HCEC 1CT (cell line): ENCODE results near the gene C10orf90.

Source experiments
- DNase-seq: peaks from one replicate; pipeline ENCODE4 v3.0.0-alpha.2; 2017

Gene C10orf90

GRCh38 chr10:126671402-126671975 is 996 bp upstream of the C10orf90 start:
- no peak for DNase-seq

- no peak for DNase-seq
Observed at GRCh38 chr10:126670895-126671261, 385 bp upstream of the C10orf90 start.

GRCh38 chr10:126669168-126669567 is 1.3 kb downstream of the C10orf90 start:
- no peak for DNase-seq

DNA sequence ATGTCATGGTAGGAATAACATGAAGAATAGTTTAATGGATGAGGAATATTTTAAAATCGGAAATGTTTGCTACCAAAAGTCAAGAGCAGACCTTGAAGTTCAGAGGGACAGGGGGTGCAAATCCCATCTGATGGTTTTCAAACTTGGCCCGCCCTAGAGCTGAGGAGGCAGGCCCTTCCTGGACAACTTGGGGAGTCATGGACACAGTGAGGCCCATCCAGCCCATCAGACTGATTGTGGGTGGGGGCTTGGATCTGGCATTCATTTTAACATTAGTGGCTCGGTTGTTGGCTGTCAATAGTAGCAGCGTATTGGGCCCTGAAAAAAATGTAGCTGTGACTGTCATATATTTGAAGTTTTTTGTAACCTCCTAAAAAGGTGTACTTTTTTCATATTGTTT is 2.0 kb downstream of the C10orf90 start:
- no peak for DNase-seq

GRCh38 chr10:126667568-126667967 is 2.9 kb downstream of the C10orf90 start:
- no peak for DNase-seq

GRCh38 chr10:126665207-126665606 is 5.3 kb downstream of the C10orf90 start:
- no peak for DNase-seq

DNA sequence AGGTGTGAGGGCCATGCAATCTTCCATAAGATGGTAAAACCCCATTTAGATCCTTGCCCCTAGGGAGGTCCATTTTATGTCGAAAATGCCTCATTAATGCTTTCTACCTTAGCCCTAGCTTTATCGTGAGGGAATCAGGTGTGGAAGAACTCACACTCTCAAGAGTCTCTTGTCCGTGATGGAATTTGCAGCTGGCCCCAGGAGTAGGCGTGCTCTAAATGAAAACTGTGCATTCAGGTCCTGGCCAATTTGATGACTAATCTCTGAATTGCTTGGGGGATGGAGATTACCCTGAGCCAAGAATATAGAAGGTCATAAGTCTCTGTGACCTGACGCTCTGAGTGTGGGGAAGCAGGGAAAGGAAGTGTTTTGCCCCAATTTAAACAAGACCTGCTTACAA is 6.6 kb downstream of the C10orf90 start:
- peak; percentile 39 for DNase-seq

- DNase-seq: no peak
Observed at GRCh38 chr10:126663328-126663727, 7.2 kb downstream of the C10orf90 start.

GRCh38 chr10:126661841-126662515 is 8.5 kb downstream of the C10orf90 start:
- no peak for DNase-seq

DNA sequence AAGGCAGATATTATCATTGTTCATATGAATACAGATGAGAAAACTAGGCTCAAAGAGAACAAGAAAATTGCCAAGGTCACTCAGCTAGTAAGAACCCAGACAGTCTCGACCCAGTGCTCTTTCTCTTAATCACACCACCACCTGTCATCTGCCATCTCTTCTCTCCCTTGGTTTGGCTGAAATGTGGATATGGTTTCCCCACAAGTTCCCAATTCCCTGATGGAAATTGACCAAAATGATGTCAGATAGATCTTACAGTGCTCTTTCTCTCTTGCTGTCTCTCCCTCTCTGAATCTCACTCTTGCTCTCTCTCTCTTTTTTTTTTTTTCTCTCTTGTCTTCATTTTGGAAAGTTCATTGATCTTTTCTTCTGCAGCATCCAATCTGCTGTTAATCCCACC is 9.1 kb downstream of the C10orf90 start:
- DNase-seq: no peak

GRCh38 chr10:126659750-126660149 is 10.7 kb downstream of the C10orf90 start:
- no peak for DNase-seq

- DNase-seq: no peak
Observed at GRCh38 chr10:126658928-126659327, 11.6 kb downstream of the C10orf90 start.

- no peak for DNase-seq
Observed at GRCh38 chr10:126654579-126654978, 15.9 kb downstream of the C10orf90 start.

DNA sequence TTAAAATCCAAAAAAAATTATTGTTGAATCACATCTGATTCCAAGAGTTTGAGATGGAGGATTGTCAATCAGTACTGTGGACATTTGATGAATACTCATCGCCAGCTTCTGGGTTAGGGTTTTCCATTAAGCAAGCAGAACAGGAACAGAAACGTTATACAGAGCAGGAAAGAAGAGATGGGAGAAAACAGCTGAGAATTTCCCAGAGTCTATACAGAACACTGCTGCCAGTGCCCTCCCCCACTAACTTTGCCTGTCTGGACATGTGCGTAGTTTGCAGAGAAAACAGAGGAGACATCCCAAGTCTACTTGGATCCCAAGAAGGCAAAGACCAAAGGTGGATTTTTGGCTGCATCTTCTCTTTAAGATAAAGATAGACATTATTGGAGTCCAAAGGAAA is 19.0 kb downstream of the C10orf90 start:
- DNase-seq: no peak

DNA sequence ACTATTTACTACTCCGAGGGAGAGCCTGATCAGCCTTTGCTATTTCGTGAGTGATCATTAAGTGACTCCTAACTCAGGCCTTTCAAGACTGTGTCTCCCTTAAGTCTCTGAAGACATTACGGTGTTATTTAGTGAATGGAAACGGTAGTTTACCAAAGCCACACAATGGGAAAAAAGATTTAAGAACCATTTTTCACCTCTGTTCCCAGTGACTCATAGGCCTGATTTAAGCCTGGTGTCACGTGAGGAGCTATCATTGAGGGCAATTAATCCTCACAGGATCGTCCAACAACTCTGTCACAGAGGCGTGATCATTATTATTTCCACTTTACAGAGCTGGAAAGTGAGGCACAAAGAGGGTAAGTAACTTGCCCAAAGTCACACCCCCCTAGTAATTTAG is 20.3 kb downstream of the C10orf90 start:
- DNase-seq: no peak

DNA sequence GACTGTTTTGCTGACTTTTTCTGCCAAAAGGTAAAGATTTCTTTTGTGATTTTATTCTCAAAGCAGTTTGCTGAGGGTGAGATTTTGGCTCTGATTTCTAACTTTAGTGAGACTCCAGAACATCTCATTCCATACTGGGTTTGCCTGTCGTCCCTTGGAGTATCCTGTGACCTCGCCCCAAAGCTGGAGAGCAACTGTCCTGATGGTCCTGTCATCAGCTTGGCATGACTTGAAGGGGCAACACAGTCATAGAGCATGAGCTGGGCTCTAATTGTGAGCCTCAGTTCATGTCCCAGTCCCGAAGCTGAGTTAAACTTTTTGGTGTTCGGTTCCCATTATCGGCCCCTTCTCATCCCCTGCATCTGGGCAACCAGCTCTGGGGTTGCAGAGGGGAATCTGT is 23.4 kb downstream of the C10orf90 start:
- no peak for DNase-seq

DNA sequence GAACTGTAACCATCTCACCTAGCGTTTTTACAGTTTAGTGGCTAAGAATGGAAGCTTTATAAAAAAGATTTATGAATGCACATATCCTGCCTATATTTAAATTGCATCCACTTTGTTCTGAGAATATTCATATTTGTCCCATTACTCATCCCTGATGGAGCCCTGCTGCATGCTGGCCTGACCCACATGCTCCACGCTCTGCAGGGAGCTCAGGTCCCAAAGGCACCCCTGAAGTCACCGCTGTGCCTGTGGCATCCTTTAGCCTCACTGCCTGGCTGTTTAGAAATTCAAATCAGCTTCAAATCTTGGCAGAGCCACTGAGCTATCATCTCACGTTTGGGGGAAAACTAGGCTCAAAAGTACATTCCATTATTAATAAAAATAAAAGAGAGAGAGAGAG is 24.4 kb downstream of the C10orf90 start:
- DNase-seq: peak; percentile 41

DNA sequence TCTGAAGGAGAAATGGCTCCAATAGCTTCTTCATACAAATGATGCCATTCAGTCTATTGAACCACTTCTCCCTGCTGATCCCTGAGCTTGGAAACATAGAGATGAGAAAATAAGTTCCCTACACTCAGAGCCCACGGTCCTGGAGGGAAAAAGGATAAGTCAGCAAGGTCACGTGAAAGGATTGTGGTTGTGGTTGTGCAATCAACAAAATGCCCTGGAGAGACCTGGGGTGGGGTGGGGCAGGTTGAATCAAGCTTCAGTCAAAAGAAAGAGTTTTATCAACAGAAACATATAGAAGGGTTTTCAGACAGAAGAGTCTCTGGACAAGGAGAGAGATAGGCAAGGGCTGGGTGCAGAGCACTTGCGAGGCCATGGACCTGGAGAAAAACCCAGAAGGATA is 30.1 kb downstream of the C10orf90 start:
- no peak for DNase-seq

- no peak for DNase-seq
Observed at GRCh38 chr10:126639084-126639483, 31.4 kb downstream of the C10orf90 start.

DNA sequence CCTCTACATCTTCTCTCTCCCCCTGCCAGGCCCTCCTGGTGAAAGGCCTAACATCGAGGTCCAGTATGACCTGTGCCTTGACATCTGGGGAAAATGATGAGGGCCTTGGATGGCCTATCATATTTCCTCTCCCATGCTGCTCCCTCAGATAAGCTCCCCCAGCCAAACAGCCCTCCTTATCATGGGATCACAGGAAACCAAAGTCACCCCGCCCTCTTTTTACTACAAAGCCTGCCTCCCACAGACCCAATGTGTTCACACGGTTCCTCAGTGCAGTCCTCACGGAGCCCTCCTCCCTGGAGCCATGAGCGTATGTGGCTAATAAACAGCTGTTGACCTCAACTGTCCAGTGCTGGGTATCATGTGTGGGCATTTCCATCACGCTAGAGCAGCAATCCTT is 32.0 kb downstream of the C10orf90 start:
- DNase-seq: no peak

DNA sequence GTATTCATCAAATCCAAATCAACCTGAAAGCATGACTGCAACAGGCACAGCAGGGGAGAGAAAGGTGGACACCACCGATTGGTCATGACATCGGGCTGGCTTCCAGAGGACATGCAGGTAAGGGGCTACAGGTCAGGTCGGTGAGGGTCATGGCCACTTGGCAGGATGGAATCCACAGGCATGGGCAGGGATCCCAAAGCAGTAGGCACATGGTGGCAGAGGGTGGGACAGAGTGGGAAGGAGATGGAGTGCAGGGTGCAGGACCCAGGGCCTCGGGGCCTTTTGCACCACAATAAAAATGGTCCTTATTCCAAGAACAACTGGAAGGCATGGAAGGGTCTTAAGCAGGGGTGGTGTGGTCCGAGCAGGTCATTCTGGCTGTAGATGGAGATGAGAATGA is 33.0 kb downstream of the C10orf90 start:
- no peak for DNase-seq

DNA sequence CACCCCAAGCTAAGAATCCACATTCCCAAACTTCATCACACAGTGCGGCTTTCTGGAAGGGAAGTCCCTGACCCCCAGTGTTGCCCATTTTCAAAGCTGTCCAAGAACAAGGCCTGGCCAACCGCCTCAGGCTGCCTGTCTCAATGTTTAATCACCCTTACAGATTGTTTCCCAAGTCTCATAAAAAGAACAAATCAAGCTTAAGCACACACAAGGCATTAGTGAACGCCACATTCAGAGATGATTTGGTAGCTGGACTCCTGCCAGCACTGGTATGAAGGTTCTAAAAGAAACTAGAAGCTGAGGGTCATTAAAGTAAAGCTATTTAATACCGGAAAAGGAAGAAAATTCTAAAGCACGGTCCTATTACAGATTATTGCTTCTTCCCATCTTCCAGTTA is 35.6 kb downstream of the C10orf90 start:
- no peak for DNase-seq

DNA sequence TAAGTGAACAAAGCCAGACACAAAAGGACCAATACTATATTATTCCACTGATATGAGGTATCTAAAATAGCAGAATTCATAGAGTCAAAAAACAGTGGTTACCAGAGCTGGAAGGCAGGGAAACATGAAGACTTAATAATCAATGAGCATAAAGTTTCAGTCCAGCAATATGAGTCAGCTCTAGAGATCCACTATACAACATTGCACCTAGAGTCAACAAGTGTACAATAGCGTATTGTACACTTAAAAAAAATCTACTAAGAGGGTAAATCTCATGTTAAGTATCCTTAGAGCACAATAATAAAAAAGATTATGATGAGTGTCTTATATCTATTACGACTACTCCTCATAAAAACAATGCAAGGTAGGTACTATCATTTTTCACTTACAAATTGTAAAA is 36.1 kb downstream of the C10orf90 start:
- DNase-seq: no peak

DNA sequence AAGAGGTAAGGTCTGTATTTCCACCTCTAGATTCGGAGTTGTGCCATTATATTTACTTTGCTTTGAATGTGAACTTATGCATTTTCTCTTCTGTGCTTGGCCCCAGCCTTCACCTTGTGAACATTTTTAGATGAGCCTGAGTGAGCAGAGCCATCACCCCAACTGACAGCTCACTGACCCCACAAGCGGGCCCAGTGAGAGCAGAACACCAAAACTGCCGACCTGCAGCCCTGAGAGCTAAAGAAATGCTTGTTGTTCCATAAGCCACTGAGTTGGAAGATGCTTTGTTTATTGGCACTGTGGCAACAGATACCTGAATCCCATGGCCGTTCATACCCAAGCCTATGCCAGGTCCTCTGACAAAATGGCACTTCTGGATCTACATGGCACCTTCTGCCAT is 37.8 kb downstream of the C10orf90 start:
- DNase-seq: no peak

DNA sequence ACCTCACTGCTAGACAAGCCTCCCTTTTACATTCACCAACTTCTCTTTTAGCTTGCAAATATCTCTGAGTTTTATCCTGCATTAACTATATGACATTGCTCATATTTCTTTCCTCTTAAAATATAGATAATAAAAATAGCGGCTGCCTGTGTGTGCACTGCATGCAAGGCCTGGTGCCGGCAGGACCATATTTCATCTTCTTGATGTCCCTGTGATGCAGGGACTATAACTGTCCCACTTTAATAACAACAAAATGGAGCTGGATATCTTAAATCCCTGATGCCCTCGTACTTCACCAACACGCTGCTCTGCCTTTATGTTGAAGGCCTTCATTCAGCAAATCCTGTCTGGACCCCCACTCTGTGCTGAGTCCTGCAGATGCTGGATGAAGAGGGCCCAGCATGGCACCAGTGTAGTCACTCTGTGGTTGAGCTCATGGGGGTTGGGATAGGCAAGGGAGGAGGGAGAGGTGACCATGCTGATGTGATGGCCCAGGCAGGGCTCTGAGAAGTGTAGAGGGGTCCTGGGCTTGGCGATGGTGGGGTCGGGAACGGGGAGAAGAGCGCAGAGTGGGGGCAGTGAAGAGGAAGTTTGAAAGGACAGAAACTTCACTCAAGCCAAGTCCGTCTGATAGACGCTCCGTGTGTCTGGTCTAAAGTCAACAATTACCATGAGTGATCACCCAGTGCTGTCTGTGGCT is 40.4 kb downstream of the C10orf90 start:
- no peak for DNase-seq
